Thyroid gland (tissue), 4 donors: ENCODE measurements around the gene TMED6.

Experiments used
- CTCF ChIP-seq, 6 experiments: fragments of 200-600 bp in 3 of 6; fragments of 450-650 bp in 3 of 6; sonication (generic) in 3 of 6; IDR thresholded peaks; one replicate each; pipeline ENCODE4 v1.5.1; 2016 to 2019; ENCODE audit warnings: antibody characterized with exemption in 6 of 6, mild to moderate bottlenecking in 2 of 6, inconsistent platforms in 1 of 6, moderate library complexity in 1 of 6
- POLR2A ChIP-seq, 2 donors: fragments of 450-650 bp; IDR thresholded peaks; one replicate each; pipeline ENCODE4 v1.6.1; 2017; ENCODE audit warnings: antibody characterized with exemption in 2 of 2, mild to moderate bottlenecking in 2 of 2, moderate library complexity in 1 of 2

DNA sequence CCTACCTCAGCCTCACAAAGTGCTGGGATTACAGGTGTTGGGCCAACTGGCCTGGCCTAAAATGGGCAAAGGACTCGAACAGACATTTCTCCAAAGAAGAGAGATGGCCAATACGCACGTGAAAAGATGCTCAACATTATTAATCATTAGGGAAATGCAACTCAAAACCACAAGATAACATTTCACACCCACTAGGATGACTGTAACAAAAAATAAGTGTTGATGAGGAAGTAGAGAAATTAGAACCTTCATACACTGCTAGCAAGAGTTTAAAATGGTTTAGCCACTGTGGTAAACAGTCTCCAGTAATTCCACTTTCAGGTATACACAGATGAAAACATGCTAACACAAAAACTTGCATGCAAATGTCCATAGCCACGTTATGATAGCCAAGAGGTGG, 5.7 kb downstream of the TMED6 start:
- TF ChIP-seq CTCF (IDR thresholded peaks at IDR 0.05) (no peak), POLR2A (IDR thresholded peaks at IDR 0.05) (no peak)
